Measurements from ENCODE around the gene CAMK1G.

The CAMK1G gene

DNA sequence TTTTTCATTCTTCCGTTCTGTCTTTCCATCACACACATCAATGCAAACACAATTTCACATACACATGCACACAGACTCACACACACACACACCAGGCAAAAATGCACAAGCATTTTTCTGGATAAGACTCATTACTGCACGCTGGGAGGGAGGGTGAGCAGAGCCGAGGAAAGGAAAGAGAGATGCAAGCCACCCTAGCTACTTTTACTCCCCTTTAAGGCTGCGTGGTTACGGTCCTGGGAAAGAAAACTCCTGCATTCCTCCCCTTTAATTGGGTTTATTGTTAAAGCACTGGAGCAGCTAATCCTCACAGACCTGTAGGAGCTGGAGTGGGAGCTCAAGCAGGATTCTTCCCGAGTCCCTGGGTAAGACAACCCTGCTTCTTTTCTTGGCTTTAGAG, at the start of gene CAMK1G:
TSS of gene CAMK1G (plus strand) at position 307 of the 400 bp plus-strand sequence. CDS start 11,270 bp downstream, outside the sequence.
- no peak within 1 kb of the TSS for H3K4me3 ChIP-seq (ENCODE audit: low read depth, low read length)
- TF ChIP-seq CTCF (IDR thresholded peaks at IDR 0.05; ENCODE audit: low read depth, low read length, missing control alignments) = no peak
- no peak for DNase-seq (ENCODE audit: low read depth)

- no peak for DNase-seq (ENCODE audit: low read depth)
- TF ChIP-seq CTCF (IDR thresholded peaks at IDR 0.05; ENCODE audit: low read depth, low read length, missing control alignments) = peak; percentile 9
Measured at GRCh38 chr1:209534496-209535250, 48.8 kb upstream of the CAMK1G start.

GRCh38 chr1:209536843-209537242, 46.7 kb upstream of the CAMK1G start:
- no peak overlapping the region for H3K4me3 ChIP-seq (ENCODE audit: low read depth, low read length)
- DNase-seq (ENCODE audit: low read depth) = no peak
- TF ChIP-seq CTCF (IDR thresholded peaks at IDR 0.05; ENCODE audit: low read depth, low read length, missing control alignments) = no peak

More at GRCh38 chr1:209534496-209535250, 48.8 kb upstream of the CAMK1G start:
- H3K4me3 ChIP-seq (ENCODE audit: low read depth, low read length) = no peak overlapping the region

GRCh38 chr1:209537336-209538114, 46.0 kb upstream of the CAMK1G start:
- DNase-seq (ENCODE audit: low read depth) = no peak
- no peak for TF ChIP-seq CTCF (IDR thresholded peaks at IDR 0.05; ENCODE audit: low read depth, low read length, missing control alignments)
- H3K4me3 ChIP-seq (ENCODE audit: low read depth, low read length) = no peak overlapping the region

DNA sequence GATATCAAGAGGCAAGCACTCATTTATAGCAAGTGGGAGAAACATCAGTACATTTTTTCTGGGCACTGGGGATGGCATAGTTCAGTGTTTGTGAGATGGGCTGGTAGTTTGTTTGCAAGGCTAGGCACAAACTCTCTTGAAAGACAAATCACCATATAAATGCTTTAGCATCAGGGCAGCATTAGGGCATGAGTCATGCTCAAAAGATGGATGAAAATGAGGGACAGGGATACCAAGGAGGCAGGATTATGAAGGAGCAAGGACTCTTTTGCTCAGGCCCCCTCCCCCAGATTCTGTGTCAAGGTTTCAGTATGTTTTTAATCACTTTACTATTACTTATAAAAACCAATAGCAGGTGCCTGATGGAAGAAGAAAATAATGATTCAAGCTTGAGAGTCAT, 43.9 kb upstream of the CAMK1G start:
- no peak for DNase-seq (ENCODE audit: low read depth)
- TF ChIP-seq CTCF (IDR thresholded peaks at IDR 0.05; ENCODE audit: low read depth, low read length, missing control alignments) = no peak
- no peak overlapping the region for H3K4me3 ChIP-seq (ENCODE audit: low read depth, low read length)

DNA sequence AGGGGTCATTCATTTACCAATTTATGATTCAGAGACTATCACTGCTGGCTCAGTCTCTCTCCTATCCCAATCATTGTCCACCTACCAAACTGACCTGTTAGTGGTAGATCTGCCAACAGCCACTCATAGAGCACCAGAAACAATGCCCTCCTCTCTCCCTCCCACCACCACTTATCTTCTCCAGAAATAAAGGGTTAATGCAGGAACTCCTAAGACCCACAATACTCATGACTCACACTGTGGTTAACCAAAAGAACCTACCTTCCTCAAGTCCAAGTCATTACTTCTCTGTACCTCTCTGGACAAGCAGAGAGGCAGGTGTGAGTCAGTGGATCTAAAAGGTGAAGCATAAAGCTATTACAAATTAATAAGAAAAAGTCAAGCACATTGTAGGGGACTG, 40.9 kb upstream of the CAMK1G start:
- no peak overlapping the region for H3K4me3 ChIP-seq (ENCODE audit: low read depth, low read length)
- DNase-seq (ENCODE audit: low read depth) = no peak
- no peak for TF ChIP-seq CTCF (IDR thresholded peaks at IDR 0.05; ENCODE audit: low read depth, low read length, missing control alignments)
